Neural cell (in vitro differentiated cells): ENCODE data around the gene ATP6V0E2. TPM values are rescaled to one million over a fixed set of nuclear protein-coding genes. Genes with fewer than 3 reads are reported as not detected.

Experiments used
- H2AFZ ChIP-seq: fragments of 200-600, 300-800 bp; sonication (generic), shearing (Covaris generic); 2 replicates; pipeline ENCODE4 v1.6.0; 2014; ENCODE audit warnings: low read depth, mild to moderate bottlenecking, antibody characterized with exemption, low read length, moderate library complexity
- H3F3A ChIP-seq: fragments of 200-600 bp; shearing (Covaris generic); 2 replicates; pipeline ENCODE4 v1.6.1; 2016; ENCODE audit warnings: mild to moderate bottlenecking, moderate library complexity, mixed read lengths, antibody characterized with exemption, low read length; ENCODE audit not compliant: insufficient read depth, poor library complexity, severe bottlenecking
- H3K27ac ChIP-seq: fragments of 200-600, 300-800 bp; sonication (generic), shearing (Covaris generic); 2 replicates; pipeline ENCODE4 v1.5.1; 2014; ENCODE audit warnings: mild to moderate bottlenecking, low read length, moderate library complexity
- H3K27me3 ChIP-seq: fragments of 300-800, 200-600 bp; sonication (generic), shearing (Covaris generic); 2 replicates; pipeline ENCODE4 v1.6.0; 2014; ENCODE audit warnings: mild to moderate bottlenecking, low read depth, low read length, moderate library complexity; ENCODE audit not compliant: insufficient read depth
- H3K36me3 ChIP-seq: fragments of 300-800, 200-600 bp; sonication (generic), shearing (Covaris generic); 2 replicates; pipeline ENCODE4 v1.5.1; 2014; ENCODE audit warnings: mild to moderate bottlenecking, antibody characterized with exemption, low read length, moderate library complexity; ENCODE audit not compliant: insufficient read depth
- H3K4me2 ChIP-seq: fragments of 300-800, 200-600 bp; sonication (generic), shearing (Covaris generic); 2 replicates; pipeline ENCODE4 v1.6.0; 2014; ENCODE audit warnings: mild to moderate bottlenecking, low read length
- H3K4me3 ChIP-seq: fragments of 300-800, 200-600 bp; sonication (generic), shearing (Covaris generic); 2 replicates; pipeline ENCODE4 v1.5.1; 2014; ENCODE audit warnings: mild to moderate bottlenecking, low read length, moderate library complexity
- H3K79me2 ChIP-seq: fragments of 200-600 bp; shearing (Covaris generic); replicated peaks from 2 replicates; pipeline ENCODE4 v1.6.0; 2014; ENCODE audit warnings: mild to moderate bottlenecking, low read length, moderate library complexity; ENCODE audit not compliant: insufficient read depth
- H3K9ac ChIP-seq: fragments of 300-800, 200-600 bp; sonication (generic), shearing (Covaris generic); 2 replicates; pipeline ENCODE4 v1.6.1; 2016; ENCODE audit warnings: mild to moderate bottlenecking, low read length, mixed read lengths
- H3K9me2 ChIP-seq: fragments of 200-600 bp; shearing (Covaris generic); 2 replicates; pipeline ENCODE4 v1.6.1; 2016; ENCODE audit warnings: mild to moderate bottlenecking, low read length, mixed read lengths; ENCODE audit not compliant: insufficient read depth
- H3K9me3 ChIP-seq: fragments of 200-600, 300-800 bp; sonication (generic), shearing (Covaris generic); 2 replicates; pipeline ENCODE4 v1.6.1; 2016; ENCODE audit warnings: mild to moderate bottlenecking, mixed run types, low read length, moderate library complexity, mixed read lengths
- H4K20me1 ChIP-seq: fragments of 200-600 bp; shearing (Covaris generic); 2 replicates; pipeline ENCODE4 v1.6.1; 2016; ENCODE audit warnings: mild to moderate bottlenecking, mixed run types; ENCODE audit not compliant: insufficient read depth
- CTCF ChIP-seq: fragments of 450-650 bp; IDR thresholded peaks from 2 replicates; pipeline ENCODE4 v1.5.1; 2014; ENCODE audit warnings: antibody characterized with exemption, mild to moderate bottlenecking, moderate library complexity; ENCODE audit not compliant: poor library complexity, severe bottlenecking
- EP300 ChIP-seq: fragments of 450-650 bp; conservative IDR thresholded peaks from 2 replicates; pipeline ENCODE4 v1.6.1; 2014; ENCODE audit warnings: antibody characterized with exemption, mild to moderate bottlenecking, moderate library complexity; ENCODE audit not compliant: poor library complexity, severe bottlenecking
- EZH2 ChIP-seq: fragments of 200-600, 300-800 bp; shearing (Covaris generic), sonication (generic); IDR thresholded peaks from 2 replicates; pipeline ENCODE4 v1.6.1; 2014; ENCODE audit warnings: antibody characterized with exemption, low read length, borderline replicate concordance, mild to moderate bottlenecking; ENCODE audit not compliant: insufficient read depth, poor library complexity, severe bottlenecking
- MXI1 ChIP-seq: fragments of 450-650 bp; conservative IDR thresholded peaks from 2 replicates; pipeline ENCODE4 v1.6.1; 2014; ENCODE audit warnings: antibody characterized with exemption, mild to moderate bottlenecking; ENCODE audit not compliant: poor library complexity, severe bottlenecking
- POLR2AphosphoS5 ChIP-seq: IDR thresholded peaks from 2 replicates; pipeline ENCODE4 v1.6.1; 2012
- RAD21 ChIP-seq: fragments of 450-650 bp; conservative IDR thresholded peaks from 2 replicates; pipeline ENCODE4 v1.6.1; 2014; ENCODE audit warnings: antibody characterized with exemption, mild to moderate bottlenecking, moderate library complexity
- REST ChIP-seq: IDR thresholded peaks from 2 replicates; pipeline ENCODE4 v1.6.1; 2012; ENCODE audit warnings: borderline replicate concordance
- SMC3 ChIP-seq: fragments of 450-650 bp; conservative IDR thresholded peaks from 2 replicates; pipeline ENCODE4 v1.6.1; 2014; ENCODE audit warnings: antibody characterized with exemption, mild to moderate bottlenecking, moderate library complexity; ENCODE audit not compliant: poor library complexity
- TAF1 ChIP-seq: IDR thresholded peaks from 2 replicates; pipeline ENCODE4 v1.6.1; 2012; ENCODE audit warnings: low read depth
- polyA plus RNA-seq: library from polyadenylated mRNA; depleted of rRNA; stranded (reverse); fragments of >200 nt; gene quantifications from 2 replicates; pipeline ENCODE4 v1.2.3, GENCODE V29; 2014

ATP6V0E2 gene
- polyA plus RNA-seq, 1 donor from 2014 or later: 550 TPM

GRCh38 chr7:149875396-149875795, 1.6 kb downstream of the ATP6V0E2 start:
- H2AFZ ChIP-seq: no peak overlapping the region
- peak overlapping the region; percentile 91 for H3K9ac ChIP-seq
- no peaks in the 10 kb centered on the region for H3K9me3 ChIP-seq
- no peaks in the 10 kb centered on the region for H3K36me3 ChIP-seq
- H3K27me3 ChIP-seq: no peaks in the 10 kb centered on the region
- H4K20me1 ChIP-seq: no peaks in the 10 kb centered on the region
- no peaks in the 10 kb centered on the region for H3K9me2 ChIP-seq
- H3K4me3 ChIP-seq: peak overlapping the region; percentile 93
- H3F3A ChIP-seq: no peaks in the 10 kb centered on the region
- H3K79me2 ChIP-seq: peaks cover 20% of the 10 kb centered on the region
- H3K4me2 ChIP-seq: peak overlapping the region; percentile 98
- TF ChIP-seq MXI1 (no peak), EZH2 (no peak), RAD21 (no peak), SMC3 (no peak), EP300 (no peak), CTCF (no peak), TAF1 (no peak), REST (no peak), POLR2AphosphoS5 (no peak)
- H3K27ac ChIP-seq: no peak overlapping the region

GRCh38 chr7:149877890-149878522, 4.2 kb downstream of the ATP6V0E2 start:
- Histone ChIP-seq H3K4me3 (no peak overlapping the region), H3K9me2 (no peaks in the 10 kb centered on the region), H2AFZ (no peak overlapping the region), H3K4me2 (no peak overlapping the region), H3K27me3 (no peaks in the 10 kb centered on the region), H4K20me1 (no peaks in the 10 kb centered on the region), H3F3A (no peaks in the 10 kb centered on the region), H3K27ac (no peak overlapping the region), H3K79me2 (peaks cover 20% of the 10 kb centered on the region), H3K36me3 (no peaks in the 10 kb centered on the region), H3K9ac (no peak overlapping the region), H3K9me3 (no peaks in the 10 kb centered on the region)
- TF ChIP-seq CTCF (no peak), EP300 (no peak), POLR2AphosphoS5 (no peak), TAF1 (no peak), RAD21 (no peak), EZH2 (no peak), MXI1 (no peak), REST (no peak), SMC3 (no peak)
